Endothelial cell of umbilical vein (primary cell): ENCODE measurements around the gene PCNT. TPM values are rescaled to one million over a fixed set of nuclear protein-coding genes. Genes with fewer than 3 reads are reported as not detected.

Experiments used
- BruUV-seq: library from RNA; stranded (reverse); fragments of 400-500 nt; replicated peaks from 2 replicates; lab custom pipeline; 2021; lab: Mats Ljungman, UMichigan
- CTCF ChIA-PET: fragments of 300-600, 350-600 bp; sonication (Branson Sonifier 250); formaldehyde crosslinking; loops from one replicate; lab custom pipeline; 2021; ENCODE audit warnings: antibody characterized with exemption, inconsistent platforms; lab: Charles Lee
- POLR2A ChIA-PET: fragments of 300-600, 350-600 bp; sonication (Branson Sonifier 250); formaldehyde crosslinking; loops from one replicate; lab custom pipeline; 2021; ENCODE audit warnings: antibody characterized with exemption, inconsistent platforms; lab: Charles Lee
- DNase-seq: peaks from one replicate; pipeline ENCODE4 v3.0.0-alpha.2; 2011; ENCODE audit warnings: low read depth, low spot score
- FAIRE-seq: peaks from 2 replicates; lab custom pipeline; 2011; peaks lifted over from hg19 to GRCh38; lab: Jason Lieb, UNC
- H2AFZ ChIP-seq: 2 replicates; pipeline ENCODE4 v1.6.0; 2012; ENCODE audit warnings: low read depth, low read length, control low read depth, inconsistent platforms
- H3K27ac ChIP-seq: 2 replicates; pipeline ENCODE4 v1.5.1; 2011; ENCODE audit warnings: low read depth, mild to moderate bottlenecking, control low read depth, low read length, moderate library complexity; ENCODE audit not compliant: insufficient read depth
- H3K27me3 ChIP-seq, 2 experiments: 2 replicates each; pipeline versions ENCODE4 v1.6.0 to v1.6.1; 2011; ENCODE audit warnings: low read length in 2 of 2, mixed read lengths in 1 of 2; ENCODE audit not compliant: control insufficient read depth in 2 of 2, insufficient read depth in 2 of 2
- H3K36me3 ChIP-seq, 2 experiments: 2 replicates in 1 of 2; 3 replicates in 1 of 2; pipeline ENCODE4 v1.5.1; 2011; ENCODE audit warnings: low read length in 2 of 2, mild to moderate bottlenecking in 1 of 2, moderate library complexity in 1 of 2; ENCODE audit not compliant: control insufficient read depth in 2 of 2, insufficient read depth in 2 of 2; ENCODE audit errors: extremely low read depth in 1 of 2
- H3K4me1 ChIP-seq: 3 replicates; pipeline ENCODE4 v1.5.1; 2011; ENCODE audit warnings: mild to moderate bottlenecking, low read length; ENCODE audit not compliant: control insufficient read depth, insufficient read depth; ENCODE audit errors: extremely low read depth
- H3K4me2 ChIP-seq: 2 replicates; pipeline ENCODE4 v1.6.1; 2011; ENCODE audit warnings: low read length, control low read depth, mixed read lengths; ENCODE audit not compliant: insufficient read depth
- H3K4me3 ChIP-seq, 3 experiments: fragments of 200-600 bp in 1 of 3; sonication (generic), shearing (Covaris generic) in 1 of 3; replicated peaks in 1 of 3; 2 replicates each; pipeline ENCODE4 v1.5.1; 2011 to 2016; ENCODE audit warnings: control low read depth in 3 of 3, low read length in 3 of 3, mild to moderate bottlenecking in 2 of 3, inconsistent platforms in 1 of 3, low read depth in 1 of 3, moderate library complexity in 1 of 3; ENCODE audit not compliant: insufficient read depth in 1 of 3
- H3K79me2 ChIP-seq: 2 replicates; pipeline ENCODE4 v1.6.0; 2012; ENCODE audit warnings: low read length, inconsistent platforms; ENCODE audit not compliant: control insufficient read depth, insufficient read depth
- H3K9ac ChIP-seq: replicated peaks from 2 replicates; pipeline ENCODE3; 2011; ENCODE audit warnings: low read length, control low read depth; ENCODE audit not compliant: insufficient read depth; ENCODE audit errors: extremely low read depth
- H3K9me1 ChIP-seq: replicated peaks from 3 replicates; pipeline ENCODE4 v1.6.0; 2011; ENCODE audit warnings: mild to moderate bottlenecking, low read length; ENCODE audit not compliant: control insufficient read depth, insufficient read depth; ENCODE audit errors: extremely low read depth
- H3K9me3 ChIP-seq: replicated peaks from 2 replicates; pipeline ENCODE4 v1.5.1; 2012; ENCODE audit warnings: low read length, inconsistent platforms; ENCODE audit not compliant: control insufficient read depth, insufficient read depth
- H4K20me1 ChIP-seq: replicated peaks from 2 replicates; pipeline ENCODE3; 2011; ENCODE audit warnings: mild to moderate bottlenecking, low read length; ENCODE audit not compliant: control insufficient read depth, insufficient read depth; ENCODE audit errors: extremely low read depth
- CTCF ChIP-seq, 2 donors: IDR thresholded peaks; 1 replicate in 1 of 2; 2 replicates in 1 of 2; pipeline ENCODE4 v1.5.1; 2011; ENCODE audit warnings: low read length in 2 of 2, mild to moderate bottlenecking in 2 of 2, moderate library complexity in 2 of 2, control low read depth in 1 of 2, inconsistent platforms in 1 of 2, low read depth in 1 of 2; ENCODE audit not compliant: insufficient read depth in 1 of 2; ENCODE audit errors: extremely low read depth in 1 of 2
- EZH2 ChIP-seq: IDR thresholded peaks from 2 replicates; pipeline ENCODE4 v1.6.1; 2012; ENCODE audit warnings: borderline replicate concordance, low read depth, mild to moderate bottlenecking, moderate library complexity, low read length, inconsistent platforms; ENCODE audit not compliant: severe bottlenecking
- FOS ChIP-seq: IDR thresholded peaks from 2 replicates; pipeline ENCODE4 v1.6.1; 2011; ENCODE audit warnings: mild to moderate bottlenecking, low read length, moderate library complexity, borderline replicate concordance; ENCODE audit not compliant: insufficient read depth
- GATA2 ChIP-seq: IDR thresholded peaks from 2 replicates; pipeline ENCODE4 v1.7.0; 2011; ENCODE audit warnings: low read depth, mild to moderate bottlenecking, moderate library complexity, mixed read lengths, low read length; ENCODE audit not compliant: insufficient read length, insufficient read depth
- JUN ChIP-seq: IDR thresholded peaks from 2 replicates; pipeline ENCODE4 v1.6.1; 2011; ENCODE audit warnings: borderline replicate concordance, low read depth; ENCODE audit not compliant: insufficient read length, insufficient read depth
- MAX ChIP-seq: IDR thresholded peaks from 2 replicates; pipeline ENCODE4 v1.6.1; 2011; ENCODE audit not compliant: insufficient read depth, insufficient read length
- MYC ChIP-seq: IDR thresholded peaks from one replicate; pipeline ENCODE4 v1.6.1; 2011; ENCODE audit warnings: mild to moderate bottlenecking, low read depth, low read length
- POLR2A ChIP-seq: IDR thresholded peaks from 2 replicates; pipeline ENCODE4 v1.6.1; 2012; ENCODE audit warnings: low read depth, mild to moderate bottlenecking, control low read depth, low read length
- POLR2AphosphoS5 ChIP-seq: IDR thresholded peaks from 2 replicates; pipeline ENCODE4 v1.6.1; 2012; ENCODE audit warnings: low read depth, mild to moderate bottlenecking, control low read depth, low read length, moderate library complexity; ENCODE audit not compliant: insufficient read depth
- dilution Hi-C: fragments of 300-500 bp; cut with MboI; formaldehyde crosslinking; loops from one replicate; pipeline ENCODE4 v1.15.0; 2019; ENCODE audit warnings: low sequenced_read_pairs; ENCODE audit not compliant: extremely low pct_ligation_motif_present
- intact Hi-C: fragments of 100-400 bp; cut with micrococcal nuclease; formaldehyde crosslinking; loops from one replicate; pipeline ENCODE4 v1.10.0; 2022
- polyA plus RNA-seq, 4 experiments: library from polyadenylated mRNA; depleted of rRNA in 3 of 4; stranded (reverse) in 3 of 4; unstranded in 1 of 4; fragments of >200 nt; gene quantifications; 2 replicates each; pipeline versions ENCODE4 v1.2.1 to v1.2.3, GENCODE V29; 2011 to 2012; ENCODE audit warnings: missing spikeins in 1 of 4
- total RNA-seq: library from RNA; stranded (reverse); gene quantifications from 2 replicates; pipeline ENCODE4 v1.2.3, GENCODE V29; 2021

The PCNT gene
- total and polyA plus RNA-seq, 2 donors (not counting 3 experiments of a cell fraction or from before 2014, with no cell fraction given): 9.6 to 49.5 TPM

GRCh38 chr21:46489162-46489663, 165.3 kb downstream of the PCNT start:
- H3K9me3 ChIP-seq: no peaks in the 10 kb centered on the region
- no peaks in the 10 kb centered on the region for H4K20me1 ChIP-seq
- no peak overlapping the region for H2AFZ ChIP-seq
- no peaks in the 10 kb centered on the region for H3K9me1 ChIP-seq
- peaks cover 2% of the 10 kb centered on the region for H3K4me1 ChIP-seq
- peaks cover 10% of the 10 kb centered on the region for H3K79me2 ChIP-seq
- no peak for TF ChIP-seq JUN
- TF ChIP-seq FOS: no peak
- no peak for TF ChIP-seq EZH2
- TF ChIP-seq CTCF (IDR thresholded peaks at IDR 0.05; ENCODE audit: extremely low read depth in 1 of 2, insufficient read depth in 1 of 2, low read depth in 1 of 2, low read length in 2 of 2): no peak
- no peak for TF ChIP-seq GATA2
- no peak for TF ChIP-seq POLR2A
- no peak for TF ChIP-seq POLR2AphosphoS5
- no peak for TF ChIP-seq MYC
- no peak for TF ChIP-seq MAX
- no peak overlapping the region for H3K27ac ChIP-seq
- no TSS peak for BruUV-seq
- H3K36me3 ChIP-seq: peaks cover 10 to 12% of the 10 kb centered on the region in 2 experiments
- H3K27me3 ChIP-seq: no peaks in the 10 kb centered on the region
- H3K4me3 ChIP-seq: no peak overlapping the region
- no peak for FAIRE-seq
- no peak overlapping the region for H3K4me2 ChIP-seq
- dilution Hi-C loops (no loop called here), intact Hi-C loops (no loop called here)
- H3K9ac ChIP-seq: no peak overlapping the region
- POLR2A ChIA-PET: no interaction called here
- DNase-seq: no peak
- CTCF ChIA-PET: interaction anchor here (2.3 kb wide), 1 partner anchor 11 kb away, joined by 12 read pairs; no protein-coding TSS in a partner anchor
